Left renal cortex interstitium (tissue), 4 donors: Measurements from ENCODE around the gene NDUFA13. TPM values are rescaled to one million over a fixed set of nuclear protein-coding genes. Genes with fewer than 3 reads are reported as not detected.

Source experiments
- DNase-seq, 4 donors: peaks; one replicate each; pipeline ENCODE4 v3.0.0-alpha.2; 2013; ENCODE audit warnings: low read depth in 4 of 4, low spot score in 2 of 4, missing footprints in 1 of 4
- polyA plus RNA-seq, 4 donors: library from polyadenylated mRNA; unstranded; fragments of 120-200 nt; gene quantifications; one replicate each; pipeline ENCODE4 v1.2.1, GENCODE V29; 2013; ENCODE audit not compliant: insufficient read length in 4 of 4

Gene NDUFA13
- polyA plus RNA-seq, 4 donors = 261 to 386 (median 304) TPM

- DNase-seq = peak in 3 of 4 donors; percentile 78 to 93 (median 80)
Measured at GRCh38 chr19:19488875-19489690, 26.9 kb upstream of the NDUFA13 start.

- no peak for DNase-seq
Measured at GRCh38 chr19:19489804-19490204, 26.2 kb upstream of the NDUFA13 start.

DNA sequence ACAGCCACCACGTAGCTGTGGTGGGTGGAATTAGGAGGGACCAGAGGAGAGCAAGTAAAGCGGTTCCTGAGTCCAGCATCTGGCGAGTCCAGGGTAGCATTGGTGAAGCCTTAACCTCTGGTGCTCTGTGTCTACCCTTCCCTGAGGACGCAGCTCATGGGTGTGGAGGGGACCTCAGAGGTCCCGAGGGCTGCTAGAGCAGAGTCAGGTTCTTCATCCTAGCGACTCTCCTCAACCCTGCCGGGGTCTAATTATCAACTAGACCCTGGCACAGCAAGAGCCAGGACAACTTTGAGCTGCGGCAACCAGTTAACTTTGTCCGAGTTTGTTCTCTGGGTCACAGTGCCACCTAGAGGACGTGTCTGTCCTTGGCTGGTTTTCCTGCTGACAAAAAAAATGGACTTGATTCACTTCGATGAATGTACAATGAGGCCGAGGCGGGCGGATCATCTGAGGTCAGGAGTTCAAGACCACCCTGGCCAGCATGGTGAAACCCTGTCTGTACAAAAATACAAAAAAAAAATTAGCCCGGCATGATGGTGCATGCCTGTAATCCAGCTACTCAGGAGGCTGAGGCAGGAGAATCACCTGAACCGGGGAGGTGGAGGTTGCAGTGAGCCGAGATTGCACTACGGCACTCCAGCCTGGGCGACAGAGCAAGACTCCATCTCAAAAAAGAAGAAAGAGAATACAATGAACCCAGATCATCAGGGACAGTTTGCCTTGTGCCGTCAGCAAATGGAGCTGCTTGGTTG lies 25.6 kb upstream of the NDUFA13 start:
- peak in 3 of 4 donors; percentile 69 to 87 (median 73) for DNase-seq

DNA sequence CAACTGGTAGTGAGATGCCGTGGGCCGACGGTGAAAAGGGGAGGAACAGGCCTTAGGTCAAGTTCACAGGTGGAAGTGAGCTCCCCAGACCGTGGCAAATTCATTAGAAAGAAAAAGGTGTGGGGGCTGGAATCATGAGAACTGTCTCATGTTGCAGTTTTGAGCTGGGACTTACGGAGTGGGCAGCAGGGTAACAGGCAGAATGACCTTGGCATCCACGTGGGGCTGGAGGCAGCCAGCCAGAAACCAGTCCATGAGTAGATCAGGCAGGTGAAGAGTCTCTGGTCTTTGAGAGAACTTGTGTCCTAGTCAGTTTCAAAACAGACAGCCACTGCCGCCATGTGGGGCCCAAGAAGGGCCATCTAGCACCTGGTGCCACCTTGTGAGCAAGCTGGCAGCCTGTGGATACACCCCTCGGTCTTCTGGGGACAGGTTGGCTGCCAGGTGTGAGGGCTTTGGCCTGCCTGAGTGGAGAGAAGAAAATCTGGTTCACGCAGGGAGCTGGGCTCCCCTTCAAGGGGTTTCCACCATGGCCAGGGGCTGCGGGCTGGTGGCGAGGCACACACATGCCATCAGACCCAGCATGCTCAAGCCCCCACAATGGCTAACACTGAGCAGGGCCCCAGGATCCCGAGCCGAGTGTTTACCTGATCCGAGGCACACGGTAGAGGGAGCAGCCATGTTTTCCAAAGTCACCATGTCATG lies 24.6 kb upstream of the NDUFA13 start:
- DNase-seq = no peak

GRCh38 chr19:19492026-19492610 lies 23.9 kb upstream of the NDUFA13 start:
- DNase-seq = no peak

DNA sequence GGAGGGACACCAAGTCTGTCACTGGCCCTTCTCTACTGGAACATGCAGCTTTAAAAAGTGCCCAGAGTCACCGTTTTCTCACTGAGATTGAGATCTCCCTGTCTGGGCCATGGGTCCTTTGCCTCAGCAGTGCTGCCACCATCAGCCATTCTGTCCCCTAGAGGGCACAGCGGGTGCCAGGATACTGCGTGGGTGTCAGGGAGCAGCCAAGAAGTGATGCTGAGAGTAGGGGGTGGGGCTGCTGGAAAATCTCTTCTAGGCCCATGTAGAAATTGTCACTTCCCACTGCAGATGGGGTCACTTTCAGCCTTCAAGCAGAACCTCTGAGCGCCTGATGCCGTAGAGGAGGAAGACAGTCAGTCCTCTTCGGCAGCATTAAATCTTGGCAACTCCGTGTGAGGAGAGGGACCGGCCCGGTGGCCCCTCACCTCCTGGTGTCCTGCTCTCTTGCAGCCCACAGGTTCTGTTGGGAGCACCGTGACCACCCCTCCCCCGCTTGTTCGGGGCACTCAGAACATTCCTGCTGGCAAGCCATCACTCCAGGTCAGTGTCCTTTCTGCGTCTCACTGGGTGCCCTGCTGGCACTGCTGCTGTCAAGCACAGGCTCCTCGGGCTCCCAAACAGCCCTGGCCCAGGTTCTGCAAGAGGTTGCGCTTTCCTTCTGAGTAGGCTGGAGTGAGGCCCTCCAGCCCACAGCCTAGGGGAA lies 22.0 kb upstream of the NDUFA13 start:
- DNase-seq = no peak

DNA sequence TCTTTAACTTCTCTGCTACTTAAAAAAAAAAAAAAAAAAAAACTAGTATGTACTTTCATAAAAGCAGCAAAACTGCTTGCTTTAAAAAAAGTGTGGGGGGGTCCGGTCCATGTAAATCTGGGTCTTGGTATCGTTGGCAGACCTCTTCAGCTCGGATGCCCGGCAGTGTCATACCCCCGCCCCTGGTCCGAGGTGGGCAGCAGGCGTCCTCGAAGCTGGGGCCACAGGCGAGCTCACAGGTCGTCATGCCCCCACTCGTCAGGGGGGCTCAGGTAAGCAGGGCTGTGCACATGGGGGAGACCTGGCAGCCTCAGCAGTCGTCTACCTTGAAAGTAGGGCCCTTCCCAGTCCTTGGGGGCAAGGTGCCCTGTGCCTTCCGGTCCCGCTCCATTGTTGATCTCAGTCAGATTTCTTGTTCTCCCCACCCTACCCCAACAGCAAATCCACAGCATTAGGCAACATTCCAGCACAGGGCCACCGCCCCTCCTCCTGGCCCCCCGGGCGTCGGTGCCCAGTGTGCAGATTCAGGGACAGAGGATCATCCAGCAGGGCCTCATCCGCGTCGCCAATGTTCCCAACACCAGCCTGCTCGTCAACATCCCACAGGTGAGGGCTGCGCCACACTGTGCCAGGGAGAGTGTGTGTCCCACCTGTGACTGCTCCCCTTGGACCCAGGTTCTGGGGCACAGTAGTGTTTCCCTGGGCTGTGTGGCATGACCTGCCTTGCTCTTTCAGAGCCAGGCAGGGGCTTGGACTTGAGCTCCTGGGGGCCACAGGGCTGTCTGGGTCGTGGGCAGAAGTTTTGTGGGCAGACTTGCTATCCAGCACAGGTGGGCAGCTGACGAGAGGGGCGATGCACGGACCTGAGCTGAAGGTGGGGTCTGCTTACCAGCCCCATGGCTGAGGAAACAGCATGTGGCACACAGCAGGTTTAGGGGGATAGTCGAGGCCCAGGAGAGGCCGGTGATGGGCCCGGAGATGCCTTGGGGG lies 20.1 kb upstream of the NDUFA13 start:
- DNase-seq = no peak

GRCh38 chr19:19498255-19498991 lies 17.6 kb upstream of the NDUFA13 start:
- no peak for DNase-seq

- DNase-seq = no peak
Measured at GRCh38 chr19:19499272-19499995, 16.6 kb upstream of the NDUFA13 start.

DNA sequence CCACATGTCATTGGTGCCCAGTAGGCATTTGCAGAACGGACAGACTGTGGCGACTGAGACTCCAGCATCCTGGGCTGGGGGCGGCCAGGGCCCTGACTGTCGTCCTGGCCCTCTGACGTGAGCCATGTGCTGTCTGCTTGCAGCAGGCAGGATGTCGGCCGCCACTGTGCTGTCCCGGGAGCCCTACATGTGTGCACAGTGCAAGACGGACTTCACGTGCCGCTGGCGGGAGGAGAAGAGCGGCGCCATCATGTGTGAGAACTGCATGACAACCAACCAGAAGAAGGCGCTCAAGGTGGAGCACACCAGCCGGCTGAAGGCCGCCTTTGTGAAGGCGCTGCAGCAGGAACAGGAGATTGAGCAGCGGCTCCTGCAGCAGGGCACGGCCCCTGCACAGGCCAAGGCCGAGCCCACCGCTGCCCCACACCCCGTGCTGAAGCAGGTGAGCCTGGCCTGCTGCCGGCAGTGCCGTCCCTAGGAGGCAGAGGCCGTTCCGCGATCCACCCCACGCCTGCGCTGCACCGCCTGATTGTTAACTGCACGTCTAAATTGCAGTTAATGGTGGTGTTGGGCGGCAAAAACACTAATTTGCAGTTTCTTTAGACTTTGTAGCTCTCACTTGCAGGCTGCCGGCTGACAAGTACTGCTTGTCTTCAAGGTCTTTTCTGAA lies 14.9 kb upstream of the NDUFA13 start:
- no peak for DNase-seq

DNA sequence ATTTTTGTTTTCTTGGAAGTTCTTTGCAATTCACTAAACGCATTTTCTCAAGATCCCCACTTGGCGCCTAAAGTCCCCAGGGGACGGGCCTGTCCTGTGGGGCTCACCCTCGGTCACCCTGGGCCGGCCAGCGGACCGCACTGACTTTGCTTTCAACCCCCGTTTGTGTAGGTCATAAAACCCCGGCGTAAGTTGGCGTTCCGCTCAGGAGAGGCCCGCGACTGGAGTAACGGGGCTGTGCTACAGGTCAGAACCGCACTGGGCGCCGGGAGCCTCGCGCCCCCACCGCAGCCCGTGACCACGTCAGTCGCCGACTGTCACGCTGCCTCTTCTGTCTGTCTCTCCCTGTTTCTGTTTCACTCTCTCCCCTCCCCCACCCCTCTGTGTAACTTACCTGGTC lies 14.2 kb upstream of the NDUFA13 start:
- no peak for DNase-seq

DNA sequence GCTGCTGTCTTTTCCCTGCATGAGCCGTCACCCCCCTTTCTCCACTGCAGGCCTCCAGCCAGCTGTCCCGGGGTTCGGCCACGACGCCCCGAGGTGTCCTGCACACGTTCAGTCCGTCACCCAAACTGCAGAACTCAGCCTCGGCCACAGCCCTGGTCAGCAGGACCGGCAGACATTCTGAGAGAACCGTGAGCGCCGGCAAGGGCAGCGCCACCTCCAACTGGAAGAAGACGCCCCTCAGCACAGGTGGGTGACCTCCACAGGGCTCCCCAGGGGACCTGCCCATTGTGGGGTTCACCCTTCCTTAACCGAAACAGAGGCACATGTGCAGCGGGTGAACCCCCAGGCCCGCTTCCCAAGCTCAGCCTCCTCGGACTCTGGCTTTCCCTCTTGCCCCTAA lies 13.7 kb upstream of the NDUFA13 start:
- no peak for DNase-seq

GRCh38 chr19:19502808-19503602 lies 13.0 kb upstream of the NDUFA13 start:
- DNase-seq = no peak

DNA sequence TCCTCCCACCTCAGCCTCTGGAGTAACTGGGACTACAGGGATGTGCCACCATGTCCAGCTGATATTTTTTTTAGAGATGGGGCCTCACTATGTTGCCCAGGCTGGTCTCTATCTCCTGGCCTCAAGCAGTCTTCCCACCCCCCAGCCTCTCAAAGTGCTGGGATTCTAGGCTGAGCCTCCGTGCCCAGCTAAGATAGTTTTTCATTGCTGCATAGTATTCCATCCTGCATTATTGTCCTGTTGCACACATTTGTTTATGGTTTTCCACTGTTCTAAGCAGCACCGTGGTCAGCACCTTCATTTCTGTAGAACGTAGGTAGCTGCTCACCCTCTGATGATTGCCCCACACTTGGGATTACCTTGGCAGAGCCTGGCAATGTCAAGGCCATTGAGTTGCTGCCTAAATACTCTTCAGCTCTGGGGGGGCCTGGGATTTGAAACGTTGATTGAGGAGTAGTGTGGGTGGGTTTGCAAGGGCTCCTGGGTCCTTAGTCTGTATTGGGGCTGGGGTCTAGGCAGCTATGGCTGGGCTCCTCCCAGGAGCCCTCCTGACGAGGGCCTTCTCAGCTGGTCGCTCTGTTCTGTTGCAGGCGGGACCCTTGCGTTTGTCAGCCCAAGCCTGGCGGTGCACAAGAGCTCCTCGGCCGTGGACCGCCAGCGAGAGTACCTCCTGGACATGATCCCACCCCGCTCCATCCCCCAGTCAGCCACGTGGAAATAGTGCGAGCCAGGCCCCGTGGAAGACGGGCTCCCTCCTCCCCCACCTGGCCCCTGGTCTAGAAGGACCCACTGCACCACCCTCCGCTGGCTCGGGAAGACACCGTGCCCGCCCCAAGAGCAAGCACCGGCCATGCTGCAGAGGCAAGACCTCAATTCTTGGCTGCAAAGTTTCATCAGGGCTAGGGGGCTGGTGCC lies 11.0 kb upstream of the NDUFA13 start:
- no peak for DNase-seq

GRCh38 chr19:19505669-19506326 lies 10.2 kb upstream of the NDUFA13 start:
- no peak for DNase-seq
